ENCODE data around the gene OR5K1. TPM values are rescaled to one million over a fixed set of nuclear protein-coding genes. Genes with fewer than 3 reads are reported as not detected.

OR5K1 gene
- total and polyA plus RNA-seq, 2 donors (not counting 1 experiment from before 2014, with no cell fraction given), result not detected

DNA sequence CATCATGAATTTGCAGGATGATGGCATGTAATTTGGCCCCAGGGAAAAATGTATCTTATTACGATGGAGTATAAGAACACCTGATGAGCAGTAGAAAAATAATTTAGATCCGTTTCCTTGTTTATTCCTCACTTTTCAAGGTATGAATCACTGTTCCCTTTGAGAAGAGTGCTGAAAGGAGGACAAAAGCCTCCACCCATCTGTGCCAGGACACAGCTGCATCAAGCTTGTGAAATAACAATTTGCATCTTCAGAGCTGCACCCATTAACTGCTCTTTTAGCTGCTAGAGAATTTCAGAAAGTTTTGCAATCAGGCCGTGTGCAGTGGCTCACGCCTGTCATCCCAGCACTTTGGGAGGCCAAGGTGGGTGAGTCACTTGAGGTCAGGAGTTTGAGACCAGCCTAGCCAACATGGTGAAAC, 50.1 kb downstream of the OR5K1 start:
- H3K27me3 ChIP-seq (ENCODE audit: control insufficient read depth, insufficient read depth, low read length), result no peaks in the 10 kb centered on the region
- H3K9me3 ChIP-seq (ENCODE audit: control insufficient read depth, insufficient read depth, low read depth, low read length), result no peaks in the 10 kb centered on the region
- H3K36me3 ChIP-seq (ENCODE audit: control insufficient read depth, insufficient read depth, low read length), result peaks cover 4% of the 10 kb centered on the region
- H3K4me1 ChIP-seq (ENCODE audit: control insufficient read depth, extremely low read depth, insufficient read depth, low read length), result no peaks in the 10 kb centered on the region
- H3K79me2 ChIP-seq (ENCODE audit: control insufficient read depth, insufficient read depth, low read length), result no peaks in the 10 kb centered on the region
- no peak overlapping the region for H3K27ac ChIP-seq (ENCODE audit: insufficient read depth, low read length)
- no peaks in the 10 kb centered on the region for H4K20me1 ChIP-seq (ENCODE audit: control insufficient read depth, extremely low read depth, insufficient read depth, low read length)
- no peak overlapping the region for H3K4me3 ChIP-seq (replicated peaks in 1 of 4; ENCODE audit: control extremely low read depth in 1 of 4, insufficient read depth in 1 of 4, low read depth in 3 of 4, low read length in 4 of 4)
- H3K9ac ChIP-seq (ENCODE audit: insufficient read depth, low read length), result no peak overlapping the region
- TF ChIP-seq CTCF (conservative IDR thresholded peaks at IDR 0.05 in 1 of 2, IDR thresholded peaks at IDR 0.05 in 1 of 2; ENCODE audit: low read depth in 1 of 2, low read length in 2 of 2) (no peak), EZH2 (IDR thresholded peaks at IDR 0.05; ENCODE audit: low read length, missing control alignments) (no peak)
- peak; percentile 23 to 77 for DNase-seq (ENCODE audit: low read depth in 2 of 2)
- H3K4me2 ChIP-seq (ENCODE audit: extremely low read depth, insufficient read depth, low read length), result no peak overlapping the region
- H2AFZ ChIP-seq (ENCODE audit: low read length), result no peak overlapping the region

GRCh38 chr3:98513736-98514135, 50.7 kb downstream of the OR5K1 start:
- no peaks in the 10 kb centered on the region for H3K27me3 ChIP-seq (ENCODE audit: control insufficient read depth, insufficient read depth, low read length)
- no peak overlapping the region for H3K4me2 ChIP-seq (ENCODE audit: extremely low read depth, insufficient read depth, low read length)
- TF ChIP-seq EZH2 (IDR thresholded peaks at IDR 0.05; ENCODE audit: low read length, missing control alignments), result no peak
- TF ChIP-seq CTCF (conservative IDR thresholded peaks at IDR 0.05 in 1 of 2, IDR thresholded peaks at IDR 0.05 in 1 of 2; ENCODE audit: low read depth in 1 of 2, low read length in 2 of 2), result no peak
- no peaks in the 10 kb centered on the region for H3K4me1 ChIP-seq (ENCODE audit: control insufficient read depth, extremely low read depth, insufficient read depth, low read length)
- no peak overlapping the region for H3K27ac ChIP-seq (ENCODE audit: insufficient read depth, low read length)
- H3K9me3 ChIP-seq (ENCODE audit: control insufficient read depth, insufficient read depth, low read depth, low read length), result no peaks in the 10 kb centered on the region
- no peak for DNase-seq (ENCODE audit: low read depth in 2 of 2)
- peaks cover 4% of the 10 kb centered on the region for H3K36me3 ChIP-seq (ENCODE audit: control insufficient read depth, insufficient read depth, low read length)
- H4K20me1 ChIP-seq (ENCODE audit: control insufficient read depth, extremely low read depth, insufficient read depth, low read length), result no peaks in the 10 kb centered on the region
- no peak overlapping the region for H3K9ac ChIP-seq (ENCODE audit: insufficient read depth, low read length)
- no peak overlapping the region for H2AFZ ChIP-seq (ENCODE audit: low read length)
- H3K4me3 ChIP-seq (replicated peaks in 1 of 4; ENCODE audit: control extremely low read depth in 1 of 4, insufficient read depth in 1 of 4, low read depth in 3 of 4, low read length in 4 of 4), result no peak overlapping the region
- H3K79me2 ChIP-seq (ENCODE audit: control insufficient read depth, insufficient read depth, low read length), result no peaks in the 10 kb centered on the region

DNA sequence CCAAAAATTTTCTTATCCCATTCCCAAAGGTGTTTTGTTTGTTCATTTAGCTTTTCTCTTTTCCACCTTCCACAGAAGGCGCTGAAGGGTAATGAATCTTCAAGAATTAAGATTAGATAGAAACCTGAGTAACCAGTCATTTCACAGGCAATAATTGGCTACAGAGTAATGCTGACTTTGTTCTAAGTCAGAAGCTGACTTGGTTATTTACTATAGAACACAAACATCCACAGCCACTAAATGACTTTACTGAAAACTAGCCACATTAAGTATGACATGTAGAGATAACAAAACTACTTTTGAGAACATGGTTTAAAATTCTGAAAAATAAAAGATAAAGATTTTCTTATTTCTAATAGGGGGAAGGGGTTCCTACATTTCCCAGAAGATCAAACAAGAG, 51.9 kb downstream of the OR5K1 start:
- no peak overlapping the region for H3K27ac ChIP-seq (ENCODE audit: insufficient read depth, low read length)
- no peak overlapping the region for H3K9ac ChIP-seq (ENCODE audit: insufficient read depth, low read length)
- H2AFZ ChIP-seq (ENCODE audit: low read length), result no peak overlapping the region
- H4K20me1 ChIP-seq (ENCODE audit: control insufficient read depth, extremely low read depth, insufficient read depth, low read length), result no peaks in the 10 kb centered on the region
- TF ChIP-seq EZH2 (IDR thresholded peaks at IDR 0.05; ENCODE audit: low read length, missing control alignments) (no peak), CTCF (conservative IDR thresholded peaks at IDR 0.05 in 1 of 2, IDR thresholded peaks at IDR 0.05 in 1 of 2; ENCODE audit: low read depth in 1 of 2, low read length in 2 of 2) (no peak)
- no peak overlapping the region for H3K4me2 ChIP-seq (ENCODE audit: extremely low read depth, insufficient read depth, low read length)
- H3K4me1 ChIP-seq (ENCODE audit: control insufficient read depth, extremely low read depth, insufficient read depth, low read length), result no peaks in the 10 kb centered on the region
- H3K79me2 ChIP-seq (ENCODE audit: control insufficient read depth, insufficient read depth, low read length), result peaks cover 6% of the 10 kb centered on the region
- no peak for DNase-seq (ENCODE audit: low read depth in 2 of 2)
- no peak overlapping the region for H3K4me3 ChIP-seq (replicated peaks in 1 of 4; ENCODE audit: control extremely low read depth in 1 of 4, insufficient read depth in 1 of 4, low read depth in 3 of 4, low read length in 4 of 4)
- H3K9me3 ChIP-seq (ENCODE audit: control insufficient read depth, insufficient read depth, low read depth, low read length), result no peaks in the 10 kb centered on the region
- H3K36me3 ChIP-seq (ENCODE audit: control insufficient read depth, insufficient read depth, low read length), result peaks cover 4% of the 10 kb centered on the region
- no peaks in the 10 kb centered on the region for H3K27me3 ChIP-seq (ENCODE audit: control insufficient read depth, insufficient read depth, low read length)
